H1 (cell line): ENCODE results near the gene ZBTB46.

Experiments
- ASH2L ChIP-seq: fragments of 200-600, 300-600 bp; sonication (generic); IDR thresholded peaks from one replicate; pipeline ENCODE4 v1.7.1; 2017; ENCODE audit warnings: low read length
- CBX8 ChIP-seq: fragments of 300-800, 300-1000 bp; sonication (generic); IDR thresholded peaks from 2 replicates; pipeline ENCODE4 v1.7.1; 2016; ENCODE audit warnings: low read depth, low read length, borderline replicate concordance
- EP300 ChIP-seq, 2 experiments: IDR thresholded peaks; 1 replicate in 1 of 2; 2 replicates in 1 of 2; pipeline ENCODE4 v1.6.1; 2011 to 2012; ENCODE audit warnings: low read depth in 2 of 2, low read length in 2 of 2, mild to moderate bottlenecking in 2 of 2, borderline replicate concordance in 1 of 2, inconsistent platforms in 1 of 2, moderate library complexity in 1 of 2
- EZH2 ChIP-seq: fragments of 200-600 bp; sonication (generic); IDR thresholded peaks from 2 replicates; pipeline ENCODE4 v1.7.1; 2012; ENCODE audit warnings: low read depth, mild to moderate bottlenecking, moderate library complexity, low read length, inconsistent platforms; ENCODE audit not compliant: severe bottlenecking
- HDAC2 ChIP-seq, 2 experiments: fragments of 300-600 bp in 1 of 2; sonication (generic) in 1 of 2; IDR thresholded peaks; 2 replicates each; pipeline ENCODE4 v1.6.1; 2011 to 2012; ENCODE audit warnings: low read depth in 2 of 2, low read length in 2 of 2, mild to moderate bottlenecking in 2 of 2, moderate library complexity in 2 of 2, borderline replicate concordance in 1 of 2, inconsistent platforms in 1 of 2
- POLR2A ChIP-seq, 2 experiments: IDR thresholded peaks; 1 replicate in 1 of 2; 2 replicates in 1 of 2; pipeline ENCODE4 v1.6.1; 2011; ENCODE audit warnings: low read depth in 2 of 2, low read length in 2 of 2, mild to moderate bottlenecking in 2 of 2; ENCODE audit errors: control extremely low read depth in 1 of 2
- POLR2AphosphoS5 ChIP-seq: IDR thresholded peaks from 2 replicates; pipeline ENCODE4 v1.6.1; 2011; ENCODE audit warnings: low read depth, low read length
- SIRT6 ChIP-seq: IDR thresholded peaks from one replicate; pipeline ENCODE4 v1.7.1; 2012; ENCODE audit warnings: low read length, inconsistent platforms
- TAF1 ChIP-seq: IDR thresholded peaks from 2 replicates; pipeline ENCODE4 v1.6.1; 2011; ENCODE audit warnings: mild to moderate bottlenecking, low read depth, low read length
- TEAD4 ChIP-seq: IDR thresholded peaks from 2 replicates; pipeline ENCODE4 v1.6.1; 2012; ENCODE audit warnings: low read depth, low read length, inconsistent platforms, mixed read lengths
- TF ChIP-seq, protein P1 (sequence below), 3 experiments: IDR thresholded peaks; 1 replicate in 2 of 3; 2 replicates in 1 of 3; pipeline versions ENCODE4 v1.5.1 to v1.6.1; 2011; ENCODE audit warnings: low read length in 3 of 3, mild to moderate bottlenecking in 3 of 3, inconsistent platforms in 2 of 3, low read depth in 1 of 3, moderate library complexity in 1 of 3; ENCODE audit not compliant: insufficient read depth in 1 of 3; ENCODE audit errors: control extremely low read depth in 1 of 3
- TF ChIP-seq, protein P2 (sequence below): fragments of 300-600 bp; sonication (generic); IDR thresholded peaks from 2 replicates; pipeline ENCODE4 v1.7.1; 2012; ENCODE audit warnings: low read length, moderate library complexity, mild to moderate bottlenecking, inconsistent platforms; ENCODE audit not compliant: insufficient replicate concordance

DNA sequence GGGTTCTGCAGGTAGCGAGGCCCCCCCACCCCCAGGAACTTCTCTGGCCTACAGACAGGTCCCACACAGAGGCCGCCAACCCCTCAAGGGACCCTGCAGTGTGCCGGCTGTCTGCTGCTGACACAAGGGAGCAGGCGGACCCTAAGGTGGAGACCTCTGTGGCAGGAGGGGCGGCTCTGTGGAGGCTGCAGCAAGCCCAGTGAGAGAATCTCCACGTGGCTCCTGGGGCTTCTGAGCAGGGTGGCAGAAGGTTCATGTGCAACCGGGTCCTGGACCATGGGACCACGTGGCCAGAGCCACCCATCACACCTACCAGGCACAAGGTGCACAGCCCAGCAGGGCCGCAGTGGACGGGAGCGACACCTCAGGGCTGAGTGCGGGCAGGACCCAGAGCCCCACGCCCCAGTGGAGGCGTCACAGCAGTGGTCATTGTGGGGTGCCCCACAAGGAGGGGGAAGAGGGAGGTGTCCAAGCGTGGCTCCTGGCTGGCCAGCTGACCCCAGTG lies 127.5 kb downstream of the ZBTB46 start:
- TF ChIP-seq, protein P1, sequence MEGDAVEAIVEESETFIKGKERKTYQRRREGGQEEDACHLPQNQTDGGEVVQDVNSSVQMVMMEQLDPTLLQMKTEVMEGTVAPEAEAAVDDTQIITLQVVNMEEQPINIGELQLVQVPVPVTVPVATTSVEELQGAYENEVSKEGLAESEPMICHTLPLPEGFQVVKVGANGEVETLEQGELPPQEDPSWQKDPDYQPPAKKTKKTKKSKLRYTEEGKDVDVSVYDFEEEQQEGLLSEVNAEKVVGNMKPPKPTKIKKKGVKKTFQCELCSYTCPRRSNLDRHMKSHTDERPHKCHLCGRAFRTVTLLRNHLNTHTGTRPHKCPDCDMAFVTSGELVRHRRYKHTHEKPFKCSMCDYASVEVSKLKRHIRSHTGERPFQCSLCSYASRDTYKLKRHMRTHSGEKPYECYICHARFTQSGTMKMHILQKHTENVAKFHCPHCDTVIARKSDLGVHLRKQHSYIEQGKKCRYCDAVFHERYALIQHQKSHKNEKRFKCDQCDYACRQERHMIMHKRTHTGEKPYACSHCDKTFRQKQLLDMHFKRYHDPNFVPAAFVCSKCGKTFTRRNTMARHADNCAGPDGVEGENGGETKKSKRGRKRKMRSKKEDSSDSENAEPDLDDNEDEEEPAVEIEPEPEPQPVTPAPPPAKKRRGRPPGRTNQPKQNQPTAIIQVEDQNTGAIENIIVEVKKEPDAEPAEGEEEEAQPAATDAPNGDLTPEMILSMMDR (IDR thresholded peaks at IDR 0.05; ENCODE audit: control extremely low read depth in 1 of 3, insufficient read depth in 1 of 3, low read depth in 1 of 3, low read length in 3 of 3) = no peak
- TF ChIP-seq CBX8 (no peak), POLR2A (IDR thresholded peaks at IDR 0.05; ENCODE audit: control extremely low read depth in 1 of 2, low read depth in 2 of 2, low read length in 2 of 2) (no peak), TAF1 (no peak), POLR2AphosphoS5 (no peak), TEAD4 (no peak), EP300 (IDR thresholded peaks at IDR 0.05; ENCODE audit: borderline replicate concordance in 1 of 2, low read depth in 2 of 2, low read length in 2 of 2) (no peak), ASH2L (no peak), EZH2 (no peak), SIRT6 (no peak), HDAC2 (IDR thresholded peaks at IDR 0.05; ENCODE audit: borderline replicate concordance in 1 of 2, low read depth in 2 of 2, low read length in 2 of 2) (no peak)
- TF ChIP-seq, protein P2, sequence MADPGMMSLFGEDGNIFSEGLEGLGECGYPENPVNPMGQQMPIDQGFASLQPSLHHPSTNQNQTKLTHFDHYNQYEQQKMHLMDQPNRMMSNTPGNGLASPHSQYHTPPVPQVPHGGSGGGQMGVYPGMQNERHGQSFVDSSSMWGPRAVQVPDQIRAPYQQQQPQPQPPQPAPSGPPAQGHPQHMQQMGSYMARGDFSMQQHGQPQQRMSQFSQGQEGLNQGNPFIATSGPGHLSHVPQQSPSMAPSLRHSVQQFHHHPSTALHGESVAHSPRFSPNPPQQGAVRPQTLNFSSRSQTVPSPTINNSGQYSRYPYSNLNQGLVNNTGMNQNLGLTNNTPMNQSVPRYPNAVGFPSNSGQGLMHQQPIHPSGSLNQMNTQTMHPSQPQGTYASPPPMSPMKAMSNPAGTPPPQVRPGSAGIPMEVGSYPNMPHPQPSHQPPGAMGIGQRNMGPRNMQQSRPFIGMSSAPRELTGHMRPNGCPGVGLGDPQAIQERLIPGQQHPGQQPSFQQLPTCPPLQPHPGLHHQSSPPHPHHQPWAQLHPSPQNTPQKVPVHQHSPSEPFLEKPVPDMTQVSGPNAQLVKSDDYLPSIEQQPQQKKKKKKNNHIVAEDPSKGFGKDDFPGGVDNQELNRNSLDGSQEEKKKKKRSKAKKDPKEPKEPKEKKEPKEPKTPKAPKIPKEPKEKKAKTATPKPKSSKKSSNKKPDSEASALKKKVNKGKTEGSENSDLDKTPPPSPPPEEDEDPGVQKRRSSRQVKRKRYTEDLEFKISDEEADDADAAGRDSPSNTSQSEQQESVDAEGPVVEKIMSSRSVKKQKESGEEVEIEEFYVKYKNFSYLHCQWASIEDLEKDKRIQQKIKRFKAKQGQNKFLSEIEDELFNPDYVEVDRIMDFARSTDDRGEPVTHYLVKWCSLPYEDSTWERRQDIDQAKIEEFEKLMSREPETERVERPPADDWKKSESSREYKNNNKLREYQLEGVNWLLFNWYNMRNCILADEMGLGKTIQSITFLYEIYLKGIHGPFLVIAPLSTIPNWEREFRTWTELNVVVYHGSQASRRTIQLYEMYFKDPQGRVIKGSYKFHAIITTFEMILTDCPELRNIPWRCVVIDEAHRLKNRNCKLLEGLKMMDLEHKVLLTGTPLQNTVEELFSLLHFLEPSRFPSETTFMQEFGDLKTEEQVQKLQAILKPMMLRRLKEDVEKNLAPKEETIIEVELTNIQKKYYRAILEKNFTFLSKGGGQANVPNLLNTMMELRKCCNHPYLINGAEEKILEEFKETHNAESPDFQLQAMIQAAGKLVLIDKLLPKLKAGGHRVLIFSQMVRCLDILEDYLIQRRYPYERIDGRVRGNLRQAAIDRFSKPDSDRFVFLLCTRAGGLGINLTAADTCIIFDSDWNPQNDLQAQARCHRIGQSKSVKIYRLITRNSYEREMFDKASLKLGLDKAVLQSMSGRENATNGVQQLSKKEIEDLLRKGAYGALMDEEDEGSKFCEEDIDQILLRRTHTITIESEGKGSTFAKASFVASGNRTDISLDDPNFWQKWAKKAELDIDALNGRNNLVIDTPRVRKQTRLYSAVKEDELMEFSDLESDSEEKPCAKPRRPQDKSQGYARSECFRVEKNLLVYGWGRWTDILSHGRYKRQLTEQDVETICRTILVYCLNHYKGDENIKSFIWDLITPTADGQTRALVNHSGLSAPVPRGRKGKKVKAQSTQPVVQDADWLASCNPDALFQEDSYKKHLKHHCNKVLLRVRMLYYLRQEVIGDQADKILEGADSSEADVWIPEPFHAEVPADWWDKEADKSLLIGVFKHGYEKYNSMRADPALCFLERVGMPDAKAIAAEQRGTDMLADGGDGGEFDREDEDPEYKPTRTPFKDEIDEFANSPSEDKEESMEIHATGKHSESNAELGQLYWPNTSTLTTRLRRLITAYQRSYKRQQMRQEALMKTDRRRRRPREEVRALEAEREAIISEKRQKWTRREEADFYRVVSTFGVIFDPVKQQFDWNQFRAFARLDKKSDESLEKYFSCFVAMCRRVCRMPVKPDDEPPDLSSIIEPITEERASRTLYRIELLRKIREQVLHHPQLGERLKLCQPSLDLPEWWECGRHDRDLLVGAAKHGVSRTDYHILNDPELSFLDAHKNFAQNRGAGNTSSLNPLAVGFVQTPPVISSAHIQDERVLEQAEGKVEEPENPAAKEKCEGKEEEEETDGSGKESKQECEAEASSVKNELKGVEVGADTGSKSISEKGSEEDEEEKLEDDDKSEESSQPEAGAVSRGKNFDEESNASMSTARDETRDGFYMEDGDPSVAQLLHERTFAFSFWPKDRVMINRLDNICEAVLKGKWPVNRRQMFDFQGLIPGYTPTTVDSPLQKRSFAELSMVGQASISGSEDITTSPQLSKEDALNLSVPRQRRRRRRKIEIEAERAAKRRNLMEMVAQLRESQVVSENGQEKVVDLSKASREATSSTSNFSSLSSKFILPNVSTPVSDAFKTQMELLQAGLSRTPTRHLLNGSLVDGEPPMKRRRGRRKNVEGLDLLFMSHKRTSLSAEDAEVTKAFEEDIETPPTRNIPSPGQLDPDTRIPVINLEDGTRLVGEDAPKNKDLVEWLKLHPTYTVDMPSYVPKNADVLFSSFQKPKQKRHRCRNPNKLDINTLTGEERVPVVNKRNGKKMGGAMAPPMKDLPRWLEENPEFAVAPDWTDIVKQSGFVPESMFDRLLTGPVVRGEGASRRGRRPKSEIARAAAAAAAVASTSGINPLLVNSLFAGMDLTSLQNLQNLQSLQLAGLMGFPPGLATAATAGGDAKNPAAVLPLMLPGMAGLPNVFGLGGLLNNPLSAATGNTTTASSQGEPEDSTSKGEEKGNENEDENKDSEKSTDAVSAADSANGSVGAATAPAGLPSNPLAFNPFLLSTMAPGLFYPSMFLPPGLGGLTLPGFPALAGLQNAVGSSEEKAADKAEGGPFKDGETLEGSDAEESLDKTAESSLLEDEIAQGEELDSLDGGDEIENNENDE = no peak
